Measurements from ENCODE around the gene CRAMP1.
"Not testable (repeated sequence)": the region's sequence is repeated elsewhere in the genome, so short reads cannot be mapped to it uniquely, and the experiment has no call there.

Gene CRAMP1

GRCh38 chr16:1713331-1713730, 101.2 kb downstream of the CRAMP1 start:
- DNase-seq (ENCODE audit: low spot score) = no peak

GRCh38 chr16:1713933-1714332, 101.8 kb downstream of the CRAMP1 start:
- no peak for DNase-seq (ENCODE audit: low spot score)

- DNase-seq (ENCODE audit: low spot score) = no peak
Measured at GRCh38 chr16:1715220-1715619, 103.1 kb downstream of the CRAMP1 start.

GRCh38 chr16:1718236-1718635, 106.1 kb downstream of the CRAMP1 start:
- not testable (repeated sequence) for DNase-seq (ENCODE audit: low spot score)

GRCh38 chr16:1719559-1720229, 107.5 kb downstream of the CRAMP1 start:
- not testable (repeated sequence) for DNase-seq (ENCODE audit: low spot score)

GRCh38 chr16:1721372-1721771, 109.2 kb downstream of the CRAMP1 start:
- no peak for DNase-seq (ENCODE audit: low spot score)

- peak; percentile 74 for DNase-seq (ENCODE audit: low spot score)
Measured at GRCh38 chr16:1723450-1724147, 111.4 kb downstream of the CRAMP1 start.

GRCh38 chr16:1724491-1724890, 112.3 kb downstream of the CRAMP1 start:
- DNase-seq (ENCODE audit: low spot score) = no peak

- no peak for DNase-seq (ENCODE audit: low spot score)
Measured at GRCh38 chr16:1726661-1727502, 114.7 kb downstream of the CRAMP1 start.
